ENCODE measurements around the gene REXO1.

Gene REXO1

DNA sequence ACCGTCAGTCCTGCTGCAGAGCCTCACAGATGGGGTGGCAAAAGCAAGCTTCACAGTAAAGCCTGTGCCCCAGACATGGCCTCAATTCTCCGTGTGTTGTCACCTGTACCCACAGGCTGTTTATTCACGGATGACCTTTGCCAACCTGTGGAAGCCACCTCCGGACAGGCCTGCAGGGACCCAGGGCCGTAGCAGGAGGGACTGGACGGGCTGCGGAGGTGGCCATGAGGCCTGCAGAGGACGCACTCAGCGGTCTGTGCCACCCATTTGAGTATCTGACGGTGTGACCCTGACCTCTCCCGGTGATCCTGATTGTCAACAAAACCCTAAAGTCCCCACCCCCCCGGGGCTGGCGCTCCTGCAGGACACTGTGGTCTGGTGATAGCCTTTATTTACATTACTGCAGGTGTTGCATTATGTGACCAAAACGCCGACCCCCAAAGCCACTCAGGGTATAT lies 22.9 kb upstream of the REXO1 start:
- H3K4me3 Mint-ChIP-seq: no peak overlapping the region
- no peak overlapping the region for H3K27ac Mint-ChIP-seq

DNA sequence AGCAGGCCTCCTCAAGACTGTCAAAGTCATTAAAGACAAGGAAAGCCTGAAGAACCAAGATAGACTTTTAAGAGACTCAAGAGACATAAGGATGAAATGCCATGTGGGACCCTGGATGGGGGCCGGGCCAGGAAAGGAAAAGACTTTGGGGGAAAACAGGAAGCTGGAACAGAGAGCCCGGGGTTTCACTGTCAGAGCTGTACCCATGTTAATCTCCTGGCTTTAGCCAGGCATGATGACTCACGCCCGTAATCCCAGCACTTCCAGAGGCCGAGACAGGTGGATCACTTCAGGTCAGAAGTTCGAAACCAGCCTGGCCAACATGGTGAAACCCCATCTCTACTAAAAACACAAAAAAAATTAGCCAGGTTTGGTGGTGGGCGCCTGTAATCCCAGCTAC lies 20.7 kb upstream of the REXO1 start:
- H3K4me1 Mint-ChIP-seq: peaks cover 20% of the 10 kb centered on the region
- no peak overlapping the region for H3K27ac Mint-ChIP-seq
- no peaks in the 10 kb centered on the region for H3K9me3 Mint-ChIP-seq
- H3K27me3 Mint-ChIP-seq: no peaks in the 10 kb centered on the region
- peaks cover 4% of the 10 kb centered on the region for H3K36me3 Mint-ChIP-seq (ENCODE audit: low read depth)
- H3K4me3 Mint-ChIP-seq: no peak overlapping the region
- ATAC-seq (no peak), DNase-seq (no peak)

More for the DNA sequence above, 22.9 kb upstream of the REXO1 start:
- H3K9me3 Mint-ChIP-seq: no peaks in the 10 kb centered on the region
- peaks cover 24% of the 10 kb centered on the region for H3K4me1 Mint-ChIP-seq
- no peaks in the 10 kb centered on the region for H3K27me3 Mint-ChIP-seq
- no peak for ATAC-seq
- DNase-seq: no peak
- H3K36me3 Mint-ChIP-seq (ENCODE audit: low read depth): peaks cover 16% of the 10 kb centered on the region

DNA sequence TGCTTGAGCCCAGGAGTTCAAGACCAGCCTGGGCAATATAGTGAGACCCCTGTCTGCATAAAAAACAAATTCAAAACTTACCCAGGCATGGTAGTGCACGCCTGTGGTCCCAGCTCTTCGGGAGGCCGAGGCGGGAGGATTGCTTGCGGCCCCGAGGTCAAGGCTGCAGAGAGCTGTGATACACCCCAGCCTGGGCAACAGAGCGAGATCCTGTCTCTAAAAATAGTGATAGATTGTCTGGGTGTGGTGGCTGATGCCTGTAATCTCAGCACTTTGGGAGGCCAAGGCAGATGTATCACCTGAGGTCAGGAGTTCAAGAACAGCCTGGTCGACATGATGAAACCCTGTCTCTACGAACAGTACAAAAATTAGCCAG lies 19.1 kb upstream of the REXO1 start:
- Mint-ChIP-seq H3K27ac (peak overlapping the region; percentile 46), H3K9me3 (no peaks in the 10 kb centered on the region), H3K36me3 (ENCODE audit: low read depth) (peaks cover 4% of the 10 kb centered on the region), H3K27me3 (no peaks in the 10 kb centered on the region), H3K4me3 (no peak overlapping the region), H3K4me1 (peaks cover 15% of the 10 kb centered on the region)
- DNase-seq (no peak), ATAC-seq (no peak)

DNA sequence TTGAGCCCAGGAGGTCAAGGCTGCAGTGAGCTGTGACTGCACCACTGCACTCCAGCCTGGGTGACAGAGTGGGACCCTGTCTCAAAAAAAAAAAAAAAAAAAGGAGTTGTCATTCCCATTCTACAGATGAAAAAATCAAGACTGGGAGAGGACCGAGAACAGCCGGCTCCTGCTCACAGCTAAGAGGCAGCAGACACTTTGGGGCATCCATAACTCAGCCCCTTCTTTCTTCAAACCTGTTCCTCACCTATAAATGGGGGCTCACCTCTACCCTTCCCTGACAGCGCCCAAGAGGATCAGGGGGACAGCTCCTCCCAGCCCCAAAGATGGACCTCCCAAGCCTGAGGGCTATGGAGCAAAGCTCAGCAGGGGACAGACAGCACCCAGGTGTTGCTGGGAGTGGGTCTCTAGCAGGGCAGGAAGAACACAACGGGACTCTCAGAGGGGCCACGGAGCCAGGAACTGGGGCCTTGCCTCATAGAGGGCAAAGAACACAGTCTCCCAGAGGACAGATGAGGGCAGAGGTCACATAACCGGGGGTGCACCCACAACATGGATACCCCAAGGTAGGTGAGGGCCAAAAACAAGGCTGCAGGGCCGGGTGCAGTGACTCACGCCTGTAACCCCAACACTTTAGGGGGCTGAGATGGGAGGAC lies 18.5 kb upstream of the REXO1 start:
- Mint-ChIP-seq H3K4me3 (no peak overlapping the region), H3K27me3 (no peaks in the 10 kb centered on the region), H3K36me3 (ENCODE audit: low read depth) (peaks cover 6% of the 10 kb centered on the region), H3K4me1 (peaks cover 15% of the 10 kb centered on the region), H3K27ac (no peak overlapping the region), H3K9me3 (no peaks in the 10 kb centered on the region)
- ATAC-seq (no peak), DNase-seq (no peak)

DNA sequence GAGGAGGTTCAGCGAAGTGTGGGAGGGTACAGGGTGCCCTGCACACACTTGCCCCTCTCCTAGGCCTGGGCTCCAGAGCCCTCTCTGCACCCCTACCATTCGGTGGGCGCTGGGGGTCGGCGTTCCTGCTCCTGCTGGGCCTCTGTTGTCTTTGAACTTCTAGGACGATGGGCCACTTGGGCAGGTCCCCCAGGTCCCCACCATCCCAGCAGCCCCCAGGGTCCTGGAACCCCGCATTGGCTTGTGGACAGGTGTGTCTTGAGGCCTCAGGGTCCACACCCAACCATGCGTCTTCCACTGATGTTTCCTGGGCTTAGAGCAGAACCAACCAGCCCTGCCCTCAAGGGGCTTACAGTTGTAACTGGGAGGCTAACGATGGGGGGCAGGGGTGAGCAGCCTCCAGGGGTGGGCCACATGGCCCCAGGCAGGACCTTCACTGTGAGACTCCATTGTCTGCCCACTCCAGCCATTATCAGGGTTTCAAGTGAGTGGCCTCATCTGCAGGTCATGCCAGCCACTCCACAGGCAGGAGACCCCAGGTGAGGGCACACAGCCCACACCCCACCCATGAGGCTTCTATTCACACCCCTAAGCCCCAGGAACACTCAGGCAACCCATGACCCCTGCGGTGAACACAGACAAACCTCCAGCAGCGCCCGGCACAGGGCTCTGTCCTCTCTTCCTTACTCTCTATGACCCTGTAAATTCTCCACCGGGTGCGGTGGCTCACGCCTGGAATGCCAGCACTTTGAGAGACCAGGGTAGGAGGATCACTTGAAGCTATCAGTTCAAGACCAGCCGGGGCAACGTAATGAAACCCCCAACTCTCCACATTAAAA lies 17.1 kb upstream of the REXO1 start:
- H3K4me1 Mint-ChIP-seq: peaks cover 28% of the 10 kb centered on the region
- peak overlapping the region; percentile 73 for H3K27ac Mint-ChIP-seq
- H3K36me3 Mint-ChIP-seq (ENCODE audit: low read depth): peaks cover 6% of the 10 kb centered on the region
- H3K9me3 Mint-ChIP-seq: no peaks in the 10 kb centered on the region
- DNase-seq: no peak
- no peak for ATAC-seq
- H3K4me3 Mint-ChIP-seq: peak overlapping the region; percentile 75
- no peaks in the 10 kb centered on the region for H3K27me3 Mint-ChIP-seq

DNA sequence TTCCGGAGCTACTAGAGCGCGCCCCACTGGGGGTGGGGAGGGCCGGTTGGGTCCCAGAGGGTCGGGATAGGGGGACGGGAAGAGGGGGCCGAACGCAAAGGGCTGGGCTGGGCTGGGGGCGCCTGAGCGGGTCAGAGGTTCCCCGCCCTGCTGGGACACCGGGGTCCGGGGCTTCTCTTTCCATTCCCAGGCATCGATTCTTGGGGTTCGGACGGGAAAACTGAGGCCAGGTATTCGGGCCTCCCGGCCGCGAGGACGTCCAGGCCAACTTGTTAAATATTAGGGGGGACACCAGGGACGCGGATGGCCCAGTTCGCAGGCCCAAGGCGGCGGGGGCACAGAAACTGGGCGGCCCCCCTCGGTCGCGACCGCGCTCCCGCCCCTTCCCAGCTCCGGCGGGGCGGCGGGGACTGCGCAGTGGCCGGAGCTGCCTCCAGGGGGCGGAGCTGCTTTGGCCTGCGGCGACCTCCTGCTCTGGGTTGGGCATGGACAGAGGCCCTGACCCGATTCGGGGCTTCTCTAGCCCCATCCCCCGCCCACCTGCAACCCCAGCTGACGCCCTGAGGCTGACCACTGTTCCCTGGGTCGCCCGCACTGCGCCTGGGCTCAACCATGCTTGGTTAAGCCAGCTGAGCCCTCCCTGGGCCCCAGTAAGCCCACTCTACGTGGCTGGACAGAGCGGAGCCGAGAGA lies 16.3 kb upstream of the REXO1 start:
- DNase-seq (peak; percentile 81), ATAC-seq (peak; percentile 33)
- H3K4me3 Mint-ChIP-seq: peak overlapping the region; percentile 75
- H3K36me3 Mint-ChIP-seq (ENCODE audit: low read depth): peaks cover 6% of the 10 kb centered on the region
- peaks cover 33% of the 10 kb centered on the region for H3K4me1 Mint-ChIP-seq
- no peaks in the 10 kb centered on the region for H3K9me3 Mint-ChIP-seq
- peak overlapping the region; percentile 52 for H3K27ac Mint-ChIP-seq
- H3K27me3 Mint-ChIP-seq: no peaks in the 10 kb centered on the region

DNA sequence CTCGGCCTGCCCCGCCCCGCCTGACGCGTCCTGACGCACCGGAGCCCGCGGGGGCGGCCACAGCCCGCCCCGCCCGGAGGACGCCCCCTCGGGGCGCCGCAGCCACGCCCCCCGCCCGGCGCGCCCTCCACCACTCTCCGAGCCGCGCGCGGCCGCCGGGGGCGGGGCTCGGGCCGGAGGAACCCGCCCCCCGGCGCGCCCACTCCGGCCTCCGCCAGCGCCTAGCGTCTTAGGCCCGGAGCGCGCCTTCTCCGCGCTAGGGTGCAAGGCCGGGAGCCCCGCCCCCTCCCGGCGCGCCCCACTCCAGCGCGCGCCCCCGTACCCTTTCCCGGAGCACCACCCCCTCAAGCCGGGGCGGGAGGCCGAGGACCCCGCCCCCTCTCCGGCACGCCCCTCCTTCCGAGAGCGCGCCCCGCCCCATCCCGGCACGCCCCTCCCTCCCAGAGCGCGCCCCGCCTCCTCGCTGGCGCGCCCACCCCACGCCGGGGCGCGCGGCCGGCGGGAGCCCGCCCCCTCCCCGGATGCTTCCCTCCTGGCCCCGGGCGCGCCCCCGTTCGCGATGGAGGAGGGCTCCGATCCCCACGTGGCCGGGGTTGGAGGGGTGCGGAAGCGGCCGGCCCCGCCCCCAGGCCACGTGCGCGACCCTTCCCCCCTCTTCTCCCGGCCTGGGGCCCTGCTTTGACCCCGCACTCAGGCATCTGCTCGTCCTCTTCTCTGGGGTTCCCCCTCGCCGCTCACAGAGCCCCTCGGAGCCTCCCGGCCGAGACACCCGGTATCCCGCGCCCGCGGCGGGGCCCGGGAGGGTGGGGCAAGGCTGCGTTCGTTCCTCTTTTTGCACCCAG lies 15.6 kb upstream of the REXO1 start:
- Mint-ChIP-seq H3K4me1 (peaks cover 35% of the 10 kb centered on the region), H3K4me3 (peak overlapping the region; percentile 75), H3K27ac (peak overlapping the region; percentile 49), H3K36me3 (ENCODE audit: low read depth) (peaks cover 6% of the 10 kb centered on the region), H3K27me3 (no peaks in the 10 kb centered on the region), H3K9me3 (no peaks in the 10 kb centered on the region)
- peak; percentile 61 for ATAC-seq
- DNase-seq: peak; percentile 96

DNA sequence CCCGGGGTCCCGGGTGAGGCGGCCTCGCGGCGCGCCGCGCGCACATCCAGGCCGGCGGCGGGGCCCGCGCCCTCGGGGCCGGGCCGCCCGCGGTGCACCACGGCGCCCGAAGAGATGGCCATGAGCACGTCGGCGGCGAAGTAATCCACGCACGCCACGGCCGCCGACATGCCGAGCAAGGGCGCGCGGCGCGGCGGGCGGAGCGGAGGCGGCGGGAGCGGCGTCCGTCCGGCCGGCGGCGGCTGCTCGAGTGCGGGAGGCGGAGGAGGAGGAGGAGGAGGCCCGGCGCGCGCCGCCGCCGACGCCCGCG lies 15.0 kb upstream of the REXO1 start, which contains the start of gene KLF16:
KLF16 (minus strand) TSS at position 252 of the 310 bp plus-strand sequence; CDS start at position 170, 82 bp downstream.
- ATAC-seq (peak; percentile 2), DNase-seq (no peak)
- Mint-ChIP-seq H3K4me1 (peaks cover 40% of the 10 kb centered on the region), H3K27me3 (no peaks in the 10 kb centered on the region), H3K4me3 (peak within 1 kb of the TSS; percentile 89), H3K9me3 (no peaks in the 10 kb centered on the region), H3K36me3 (ENCODE audit: low read depth) (peaks cover 6% of the 10 kb centered on the region), H3K27ac (peak within 1 kb of the TSS; percentile 92)

DNA sequence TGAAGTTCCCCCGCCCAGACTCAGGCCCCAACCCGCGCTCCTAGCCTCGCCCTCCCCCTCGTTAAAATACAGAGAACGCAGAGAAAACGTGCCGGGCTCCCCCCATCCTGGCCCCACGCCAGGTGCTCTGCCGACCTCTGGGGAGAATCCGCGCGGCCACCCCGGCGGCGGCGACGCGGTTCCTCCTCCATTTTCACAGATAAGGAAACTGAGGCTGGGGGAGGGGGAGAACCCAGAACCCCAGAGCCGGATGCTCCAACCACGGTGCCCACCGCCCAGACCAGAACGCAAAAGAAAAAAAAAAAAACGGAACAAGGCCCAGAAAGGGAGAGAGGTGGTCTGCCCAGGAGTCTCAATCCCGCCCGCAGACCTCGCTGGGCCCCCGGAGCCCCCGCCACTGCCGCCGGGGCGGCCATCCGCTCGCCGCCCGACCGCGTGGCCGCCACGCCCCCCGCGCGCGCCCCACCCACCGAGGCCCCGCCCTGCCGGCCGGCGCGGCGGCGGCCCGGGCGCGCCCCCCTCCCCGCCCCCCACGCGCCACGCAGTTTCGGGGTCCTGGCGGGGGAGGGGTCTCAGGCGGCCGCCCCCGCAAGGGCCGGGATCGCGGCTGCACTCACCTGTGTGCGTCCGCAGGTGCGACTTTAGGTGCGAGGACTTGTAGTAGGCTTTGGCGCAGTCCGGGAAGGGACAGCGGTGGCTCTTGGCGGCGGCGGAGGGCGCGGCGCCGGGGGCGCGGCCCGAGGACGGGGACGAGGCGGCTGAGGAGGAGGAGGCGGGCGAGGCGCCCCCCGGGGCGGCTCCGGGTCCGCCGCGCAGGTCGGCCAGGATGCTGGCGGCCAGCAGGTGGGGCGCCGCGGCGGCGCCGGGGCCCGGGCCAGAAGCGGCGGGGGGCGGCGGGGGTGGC lies 14.4 kb upstream of the REXO1 start:
- H3K27ac Mint-ChIP-seq: peak overlapping the region; percentile 92
- peak overlapping the region; percentile 89 for H3K4me3 Mint-ChIP-seq
- H3K4me1 Mint-ChIP-seq: peaks cover 42% of the 10 kb centered on the region
- H3K9me3 Mint-ChIP-seq: no peaks in the 10 kb centered on the region
- no peaks in the 10 kb centered on the region for H3K27me3 Mint-ChIP-seq
- peaks cover 6% of the 10 kb centered on the region for H3K36me3 Mint-ChIP-seq (ENCODE audit: low read depth)
- ATAC-seq: peak; percentile 4
- peak; percentile 74 for DNase-seq

DNA sequence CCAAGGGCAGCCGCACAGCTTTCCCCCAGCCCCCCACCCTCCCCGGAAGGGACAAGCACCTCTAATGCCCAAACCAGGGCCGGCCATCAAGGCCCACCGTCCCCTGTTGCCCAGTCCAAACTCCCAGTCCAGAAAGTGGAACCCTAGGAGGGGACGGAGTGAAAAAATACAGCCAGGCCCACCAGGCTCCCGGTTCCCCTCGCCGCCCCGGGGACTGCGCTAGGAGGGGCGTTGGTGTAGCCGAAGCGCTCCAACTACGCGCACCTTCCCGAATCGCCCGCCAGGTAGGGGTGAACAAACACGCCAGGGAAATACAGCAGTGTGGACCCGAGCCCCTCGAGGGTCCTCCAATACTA lies 13.8 kb upstream of the REXO1 start:
- H3K36me3 Mint-ChIP-seq (ENCODE audit: low read depth): peaks cover 6% of the 10 kb centered on the region
- no peaks in the 10 kb centered on the region for H3K27me3 Mint-ChIP-seq
- H3K4me3 Mint-ChIP-seq: peak overlapping the region; percentile 89
- peaks cover 40% of the 10 kb centered on the region for H3K4me1 Mint-ChIP-seq
- DNase-seq: no peak
- ATAC-seq: no peak
- H3K9me3 Mint-ChIP-seq: no peaks in the 10 kb centered on the region
- H3K27ac Mint-ChIP-seq: peak overlapping the region; percentile 92

DNA sequence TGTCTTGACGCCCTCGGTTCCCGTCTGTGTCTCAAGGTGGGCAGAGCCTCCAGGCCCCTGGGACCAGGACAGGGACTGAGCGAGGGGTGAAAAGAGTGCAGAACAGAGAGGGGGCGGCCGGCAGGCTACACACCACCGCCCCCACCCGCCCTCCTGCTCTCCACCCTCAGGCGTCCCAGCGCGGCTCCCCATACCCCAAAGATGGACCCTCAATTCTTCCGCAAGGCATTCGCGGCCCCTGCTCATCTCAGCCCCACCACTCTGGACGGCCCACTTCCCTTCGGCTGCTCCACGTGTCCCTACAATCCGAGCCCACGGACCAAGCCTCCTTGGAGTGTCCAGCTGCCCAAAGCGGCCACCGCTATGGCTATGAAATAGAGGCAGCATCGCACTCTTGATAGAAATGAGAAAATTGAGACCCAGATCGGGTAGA lies 13.3 kb upstream of the REXO1 start:
- ATAC-seq (no peak), DNase-seq (no peak)
- H3K27ac Mint-ChIP-seq: peak overlapping the region; percentile 92
- H3K9me3 Mint-ChIP-seq: no peaks in the 10 kb centered on the region
- H3K27me3 Mint-ChIP-seq: no peaks in the 10 kb centered on the region
- H3K4me1 Mint-ChIP-seq: peaks cover 40% of the 10 kb centered on the region
- peaks cover 6% of the 10 kb centered on the region for H3K36me3 Mint-ChIP-seq (ENCODE audit: low read depth)
- peak overlapping the region; percentile 89 for H3K4me3 Mint-ChIP-seq

DNA sequence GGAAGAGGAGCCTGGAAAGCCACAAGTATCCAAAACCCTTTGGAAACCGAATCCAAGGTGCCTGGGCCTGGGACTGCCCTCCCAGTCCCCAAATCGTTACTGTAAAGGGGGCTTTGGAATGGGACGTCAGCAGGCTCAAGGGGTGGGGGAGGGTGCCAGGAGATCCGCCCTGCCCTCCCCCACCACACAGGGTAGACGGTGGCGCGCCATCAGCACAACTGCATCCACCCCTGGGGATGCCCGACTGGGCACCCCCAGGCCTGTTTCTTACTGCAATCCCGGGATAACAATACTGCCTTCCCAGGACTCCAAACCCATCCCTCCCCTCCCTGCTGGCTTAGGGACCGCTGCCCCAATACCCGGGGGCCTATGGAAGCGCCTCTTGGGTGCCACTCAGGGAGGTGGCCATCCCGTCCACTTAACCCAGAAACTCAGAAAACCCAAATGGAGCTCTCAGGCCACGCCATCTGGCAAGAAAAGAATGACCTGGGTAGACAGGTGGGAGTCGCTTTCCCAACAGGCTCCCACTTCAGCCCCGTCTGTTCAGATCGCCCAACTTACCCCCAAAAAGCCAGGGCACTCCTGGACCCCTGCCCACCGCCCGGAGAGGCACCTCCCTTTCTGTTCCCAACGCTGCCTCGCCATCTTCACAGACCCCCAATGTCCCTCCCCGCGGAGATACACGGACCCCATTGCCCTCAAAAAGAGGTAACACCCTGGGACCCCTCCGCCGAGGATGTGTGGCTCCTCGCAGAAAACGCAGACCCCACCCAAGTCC lies 12.7 kb upstream of the REXO1 start:
- H3K36me3 Mint-ChIP-seq (ENCODE audit: low read depth): peaks cover 6% of the 10 kb centered on the region
- H3K27me3 Mint-ChIP-seq: no peaks in the 10 kb centered on the region
- H3K4me3 Mint-ChIP-seq: peak overlapping the region; percentile 89
- no peaks in the 10 kb centered on the region for H3K9me3 Mint-ChIP-seq
- H3K4me1 Mint-ChIP-seq: peaks cover 44% of the 10 kb centered on the region
- no peak for DNase-seq
- no peak for ATAC-seq
- peak overlapping the region; percentile 92 for H3K27ac Mint-ChIP-seq
